HFFc6 (cell line): Measurements from ENCODE around the gene DRD2. TPM values are rescaled to one million over a fixed set of nuclear protein-coding genes. Genes with fewer than 3 reads are reported as not detected.

ENCODE experiments used
- DNase-seq: peaks from one replicate; pipeline ENCODE4 v3.0.0-alpha.2; 2018
- H3K27ac Mint-ChIP-seq: 2 replicates; pipeline ENCODE4 v1.8.0; 2020; ENCODE audit warnings: mild to moderate bottlenecking, mixed read lengths
- H3K27me3 Mint-ChIP-seq: 2 replicates; pipeline ENCODE4 v1.8.0; 2021; ENCODE audit warnings: mild to moderate bottlenecking, moderate library complexity, mixed read lengths; ENCODE audit not compliant: insufficient read depth
- H3K36me3 Mint-ChIP-seq: 2 replicates; pipeline ENCODE4 v1.8.0; 2021; ENCODE audit warnings: low read depth, mixed read lengths
- H3K4me1 Mint-ChIP-seq: 2 replicates; pipeline ENCODE4 v1.8.0; 2020; ENCODE audit warnings: low read depth, mixed read lengths
- H3K4me3 Mint-ChIP-seq: 2 replicates; pipeline ENCODE4 v1.8.0; 2020; ENCODE audit warnings: mild to moderate bottlenecking, moderate library complexity, mixed read lengths
- H3K9me3 Mint-ChIP-seq: 2 replicates; pipeline ENCODE4 v1.8.0; 2020; ENCODE audit warnings: mild to moderate bottlenecking, mixed read lengths
- total RNA-seq, 6 experiments: library from RNA; stranded (reverse); fragmentation: NEBNext Ultra II Directional; extraction: Animal tissue kit (Norgen Biotek cat#: 25700); gene quantifications; 2 replicates in 1 of 6; 3 replicates in 5 of 6; pipeline ENCODE4 v1.2.3, GENCODE V29; 2021
- TF ChIP-seq, protein P1 (sequence below): fragments of 200-600 bp; sonication (generic); IDR thresholded peaks from 2 replicates; pipeline ENCODE4 v1.5.0; 2021; ENCODE audit warnings: antibody characterized with exemption, mild to moderate bottlenecking

DRD2 gene
- total RNA-seq, 6 experiments from 2014 or later = not detected

DNA sequence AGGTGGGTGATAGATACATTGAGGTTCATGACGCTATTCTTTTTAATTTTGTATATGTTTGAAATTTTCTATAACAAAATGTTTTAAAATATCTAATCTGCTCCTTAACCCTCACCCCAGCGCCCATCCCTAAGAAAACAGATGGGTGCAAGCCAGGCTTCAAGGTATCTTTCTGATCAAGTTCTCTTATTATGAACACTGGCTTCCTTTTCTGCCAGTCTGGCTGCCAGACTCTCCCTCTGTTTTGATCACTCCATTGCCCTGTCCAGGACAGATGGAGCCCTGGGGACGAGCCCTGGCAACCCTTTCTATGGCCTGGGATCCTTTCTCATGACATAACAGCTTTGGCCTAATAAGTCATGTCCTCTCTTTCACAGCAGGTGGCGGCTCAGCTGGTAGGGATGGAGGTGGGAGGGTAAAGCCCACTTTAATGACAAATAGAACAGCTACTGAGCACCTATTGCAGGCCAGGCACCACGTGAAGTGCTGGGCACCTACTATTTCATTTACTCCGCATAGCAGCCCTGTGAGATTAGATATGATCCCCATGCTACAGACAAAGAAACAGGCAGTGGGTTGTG lies 38.4 kb downstream of the DRD2 start:
- Mint-ChIP-seq H3K27ac (no peak overlapping the region), H3K4me3 (no peak overlapping the region), H3K9me3 (peaks cover 10% of the 10 kb centered on the region), H3K27me3 (peaks cover 2% of the 10 kb centered on the region; the same call in 1 of the 2 replicates), H3K4me1 (no peaks in the 10 kb centered on the region), H3K36me3 (no peaks in the 10 kb centered on the region)
- TF ChIP-seq, protein P1, sequence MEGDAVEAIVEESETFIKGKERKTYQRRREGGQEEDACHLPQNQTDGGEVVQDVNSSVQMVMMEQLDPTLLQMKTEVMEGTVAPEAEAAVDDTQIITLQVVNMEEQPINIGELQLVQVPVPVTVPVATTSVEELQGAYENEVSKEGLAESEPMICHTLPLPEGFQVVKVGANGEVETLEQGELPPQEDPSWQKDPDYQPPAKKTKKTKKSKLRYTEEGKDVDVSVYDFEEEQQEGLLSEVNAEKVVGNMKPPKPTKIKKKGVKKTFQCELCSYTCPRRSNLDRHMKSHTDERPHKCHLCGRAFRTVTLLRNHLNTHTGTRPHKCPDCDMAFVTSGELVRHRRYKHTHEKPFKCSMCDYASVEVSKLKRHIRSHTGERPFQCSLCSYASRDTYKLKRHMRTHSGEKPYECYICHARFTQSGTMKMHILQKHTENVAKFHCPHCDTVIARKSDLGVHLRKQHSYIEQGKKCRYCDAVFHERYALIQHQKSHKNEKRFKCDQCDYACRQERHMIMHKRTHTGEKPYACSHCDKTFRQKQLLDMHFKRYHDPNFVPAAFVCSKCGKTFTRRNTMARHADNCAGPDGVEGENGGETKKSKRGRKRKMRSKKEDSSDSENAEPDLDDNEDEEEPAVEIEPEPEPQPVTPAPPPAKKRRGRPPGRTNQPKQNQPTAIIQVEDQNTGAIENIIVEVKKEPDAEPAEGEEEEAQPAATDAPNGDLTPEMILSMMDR = no peak
- no peak for DNase-seq

DNA sequence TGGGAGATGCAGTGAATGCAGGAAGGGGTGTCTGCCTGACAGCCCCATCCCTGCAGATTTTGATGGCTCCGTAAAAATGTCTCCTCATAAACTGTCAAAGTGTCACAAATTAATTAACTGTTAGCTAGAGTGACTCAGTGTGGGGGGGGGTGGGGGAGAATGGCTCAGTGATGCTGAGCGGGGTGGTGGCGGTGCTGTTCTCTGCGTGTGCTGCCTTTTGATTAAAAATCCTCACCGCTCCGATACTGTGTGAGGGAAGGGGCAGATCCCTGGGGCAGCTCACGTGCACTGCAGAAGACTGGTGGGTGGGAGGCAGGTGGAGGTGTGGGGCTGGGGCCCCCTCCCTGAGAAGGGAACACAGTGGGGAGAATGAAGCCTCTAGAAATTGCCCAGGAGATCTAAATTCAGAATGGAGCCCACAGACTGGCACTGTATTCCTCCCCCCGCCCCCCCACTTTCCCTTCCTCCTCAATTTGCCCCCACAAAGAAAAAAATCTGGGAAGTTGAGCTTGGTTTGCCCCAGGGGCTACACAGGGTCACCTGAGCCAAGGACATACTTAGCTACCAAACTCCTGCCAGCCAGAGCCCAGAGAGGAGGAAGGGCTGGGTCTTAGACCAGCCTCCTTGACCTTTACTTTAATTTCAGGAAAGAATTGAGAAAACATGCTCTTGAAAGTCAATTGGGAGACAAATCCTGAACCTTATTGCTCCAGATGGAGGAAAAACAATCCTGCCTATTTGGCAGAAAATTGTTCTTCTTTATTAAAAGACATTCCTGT lies 39.8 kb downstream of the DRD2 start:
- DNase-seq = no peak
- TF ChIP-seq, protein P1 = no peak
- Mint-ChIP-seq H3K36me3 (no peaks in the 10 kb centered on the region), H3K27me3 (peaks cover 2% of the 10 kb centered on the region; the same call in 1 of the 2 replicates), H3K4me1 (no peaks in the 10 kb centered on the region), H3K4me3 (no peak overlapping the region), H3K9me3 (peaks cover 10% of the 10 kb centered on the region), H3K27ac (no peak overlapping the region)

DNA sequence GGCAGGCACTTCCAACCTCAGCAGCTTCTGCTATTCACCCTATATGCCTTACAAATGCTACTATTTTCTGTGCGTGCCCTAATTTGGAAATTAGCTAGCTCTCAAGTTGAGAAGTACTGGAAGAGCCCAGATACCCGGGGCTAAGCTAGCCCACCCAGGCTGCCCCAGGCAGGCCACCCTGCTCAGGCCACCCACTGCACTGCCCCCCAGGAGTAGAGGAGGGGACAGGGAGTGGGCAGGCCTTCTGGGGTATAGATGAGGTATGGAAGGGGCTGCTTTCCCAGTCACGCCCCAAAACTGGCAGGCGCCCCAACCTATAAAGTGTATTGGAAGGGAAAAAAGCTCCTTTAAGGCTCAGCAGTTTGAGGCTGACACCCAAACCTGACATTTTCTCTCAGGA lies 43.5 kb downstream of the DRD2 start:
- Mint-ChIP-seq H3K27ac (no peak overlapping the region), H3K4me1 (no peaks in the 10 kb centered on the region), H3K36me3 (no peaks in the 10 kb centered on the region), H3K4me3 (no peak overlapping the region), H3K9me3 (peaks cover 10% of the 10 kb centered on the region), H3K27me3 (peaks cover 3% of the 10 kb centered on the region)
- DNase-seq = no peak
- TF ChIP-seq, protein P1 = no peak

DNA sequence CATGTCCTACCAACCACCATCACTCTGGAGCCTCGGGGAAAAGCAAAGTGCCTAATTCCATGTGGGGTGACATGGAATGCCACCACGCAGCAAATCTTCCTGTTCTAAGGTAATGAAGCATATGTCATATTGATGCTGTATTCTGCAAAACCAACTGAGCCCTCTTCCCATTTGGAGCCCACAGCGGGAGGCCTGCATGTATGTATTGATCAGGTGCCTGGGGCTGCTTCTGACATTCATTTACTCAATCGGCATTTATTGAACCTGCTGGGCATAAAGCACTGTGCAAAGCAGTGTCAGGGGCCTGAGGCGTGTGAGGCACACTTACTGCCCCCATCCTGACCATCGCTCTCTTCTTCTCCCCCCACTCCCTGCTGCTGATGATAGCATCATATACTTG lies 48.5 kb downstream of the DRD2 start:
- Mint-ChIP-seq H3K36me3 (no peaks in the 10 kb centered on the region), H3K4me3 (no peak overlapping the region), H3K9me3 (no peaks in the 10 kb centered on the region; the same call in 1 of the 2 replicates), H3K27me3 (peaks cover 6% of the 10 kb centered on the region), H3K27ac (no peak overlapping the region), H3K4me1 (no peaks in the 10 kb centered on the region)
- no peak for DNase-seq
- TF ChIP-seq, protein P1 = no peak

DNA sequence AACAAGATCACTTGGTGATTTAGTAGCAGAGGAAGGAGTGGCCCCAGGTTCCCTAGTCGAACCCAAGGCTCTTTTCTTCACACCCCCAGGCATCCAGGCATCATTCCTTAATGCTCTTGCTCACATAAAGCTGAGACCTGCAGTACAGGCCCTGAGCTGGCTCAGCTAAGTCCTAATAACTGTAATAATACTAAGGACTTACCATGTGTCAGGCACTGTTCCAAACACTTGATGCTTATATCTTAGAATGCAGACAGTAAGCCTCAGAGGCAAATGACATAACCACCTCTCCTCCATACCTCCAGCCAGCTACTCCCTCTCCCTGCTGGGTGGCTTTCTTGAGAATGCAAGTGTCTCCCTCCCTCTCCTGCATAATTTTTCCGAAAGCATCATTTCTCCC lies 54.4 kb downstream of the DRD2 start:
- Mint-ChIP-seq H3K9me3 (peaks cover 10% of the 10 kb centered on the region), H3K27ac (no peak overlapping the region), H3K4me3 (no peak overlapping the region), H3K36me3 (no peaks in the 10 kb centered on the region), H3K27me3 (peaks cover 11% of the 10 kb centered on the region), H3K4me1 (no peaks in the 10 kb centered on the region)
- DNase-seq = no peak
- TF ChIP-seq, protein P1 = no peak
